ENCODE measurements around the gene MYO16.

MYO16 gene

GRCh38 chr13:108629181-108629752 lies at the start of gene MYO16:
MYO16 (plus strand) TSS chr13:108629611; CDS start chr13:108629845, 234 bp downstream.
- DNase-seq (ENCODE audit: low spot score) = no peak

- no peak for DNase-seq (ENCODE audit: low spot score)
These were observed 42.6 kb upstream of the MYO16 start for GRCh38 chr13:108586826-108587225.

GRCh38 chr13:108588516-108588915 lies 40.9 kb upstream of the MYO16 start:
- no peak for DNase-seq (ENCODE audit: low spot score)

- DNase-seq (ENCODE audit: low spot score) = no peak
These were observed 35.3 kb upstream of the MYO16 start for GRCh38 chr13:108594153-108594552.

- no peak for DNase-seq (ENCODE audit: low spot score)
These were observed 33.8 kb upstream of the MYO16 start for GRCh38 chr13:108595436-108596274.

- DNase-seq (ENCODE audit: low spot score) = no peak
These were observed 31.5 kb upstream of the MYO16 start for GRCh38 chr13:108597943-108598342.

GRCh38 chr13:108606424-108606823 lies 23.0 kb upstream of the MYO16 start:
- no peak for DNase-seq (ENCODE audit: low spot score)

- no peak for DNase-seq (ENCODE audit: low spot score)
These were observed 20.1 kb upstream of the MYO16 start for GRCh38 chr13:108609353-108609752.

GRCh38 chr13:108610507-108610906 lies 18.9 kb upstream of the MYO16 start:
- no peak for DNase-seq (ENCODE audit: low spot score)

GRCh38 chr13:108615241-108615640 lies 14.2 kb upstream of the MYO16 start:
- no peak for DNase-seq (ENCODE audit: low spot score)

GRCh38 chr13:108618233-108618632 lies 11.2 kb upstream of the MYO16 start:
- DNase-seq (ENCODE audit: low spot score) = no peak

- no peak for DNase-seq (ENCODE audit: low spot score)
These were observed 7.9 kb upstream of the MYO16 start for GRCh38 chr13:108621462-108621861.

- no peak for DNase-seq (ENCODE audit: low spot score)
These were observed 5.3 kb upstream of the MYO16 start for GRCh38 chr13:108624108-108624507.

- DNase-seq (ENCODE audit: low spot score) = no peak
These were observed 4.4 kb upstream of the MYO16 start for GRCh38 chr13:108624979-108625378.

GRCh38 chr13:108629988-108630387 lies 577 bp downstream of the MYO16 start:
- no peak for DNase-seq (ENCODE audit: low spot score)

- DNase-seq (ENCODE audit: low spot score) = no peak
These were observed 3.3 kb downstream of the MYO16 start for GRCh38 chr13:108632649-108633167.

GRCh38 chr13:108638901-108639300 lies 9.5 kb downstream of the MYO16 start:
- DNase-seq (ENCODE audit: low spot score) = no peak

GRCh38 chr13:108643646-108644353 lies 14.4 kb downstream of the MYO16 start:
- DNase-seq (ENCODE audit: low spot score) = no peak

GRCh38 chr13:108645376-108645775 lies 16.0 kb downstream of the MYO16 start:
- no peak for DNase-seq (ENCODE audit: low spot score)

- DNase-seq (ENCODE audit: low spot score) = no peak
These were observed 20.9 kb downstream of the MYO16 start for GRCh38 chr13:108650271-108650670.

- DNase-seq (ENCODE audit: low spot score) = no peak
These were observed 27.3 kb downstream of the MYO16 start for GRCh38 chr13:108656742-108657141.

- no peak for DNase-seq (ENCODE audit: low spot score)
These were observed 28.1 kb downstream of the MYO16 start for GRCh38 chr13:108657519-108657918.

- DNase-seq (ENCODE audit: low spot score) = no peak
These were observed 33.1 kb downstream of the MYO16 start for GRCh38 chr13:108662528-108662927.
